PC-3 (cell line): ENCODE measurements around the gene OGDH. TPM values are rescaled to one million over a fixed set of nuclear protein-coding genes. Genes with fewer than 3 reads are reported as not detected.
"Not testable (repeated sequence)": the region's sequence is repeated elsewhere in the genome, so short reads cannot be mapped to it uniquely, and the experiment has no call there.

Source experiments
- ATAC-seq: fragments of 200-7000 bp; cut with Tn5 transposase; 2 replicates; pipeline ENCODE4 v1.9.1; 2020; ENCODE audit warnings: mild to moderate bottlenecking, moderate library complexity
- BruUV-seq: library from RNA; stranded (reverse); fragments of 400-500 nt; replicated peaks from 2 replicates; lab custom pipeline; 2021; lab: Mats Ljungman, UMichigan
- CTCF ChIA-PET: fragments of 300-600 bp; sonication (Branson Sonifier 250); formaldehyde crosslinking; loops from one replicate; lab custom pipeline; 2022; ENCODE audit warnings: antibody characterized with exemption; lab: Charles Lee
- POLR2A ChIA-PET: fragments of 300-600 bp; sonication (Branson Sonifier 250); formaldehyde crosslinking; loops from one replicate; lab custom pipeline; 2022; ENCODE audit warnings: antibody characterized with exemption; ENCODE audit not compliant: unreplicated experiment; lab: Charles Lee
- DNase-seq: peaks from one replicate; pipeline ENCODE4 v3.0.0-alpha.2; 2015
- H2AFZ ChIP-seq: fragments of 300-600 bp; sonication (generic); 2 replicates; pipeline ENCODE4 v1.6.0; 2016; ENCODE audit warnings: antibody characterized with exemption, low read length
- H3F3A ChIP-seq: fragments of 300-600 bp; sonication (generic); one replicate; pipeline ENCODE4 v1.6.0; 2017; ENCODE audit warnings: antibody characterized with exemption, low read length, control low read depth, mild to moderate bottlenecking; ENCODE audit not compliant: unreplicated experiment
- H3K27ac ChIP-seq: fragments of 300-600 bp; sonication (generic); 2 replicates; pipeline ENCODE4 v1.5.1; 2016; ENCODE audit warnings: mild to moderate bottlenecking, low read length
- H3K27me3 ChIP-seq: fragments of 300-600 bp; sonication (generic); 2 replicates; pipeline ENCODE4 v1.6.1; 2016; ENCODE audit warnings: low read length, mixed read lengths
- H3K36me3 ChIP-seq: fragments of 300-600 bp; sonication (generic); 2 replicates; pipeline ENCODE4 v1.6.1; 2016; ENCODE audit warnings: low read depth, mixed run types, low read length, mixed read lengths
- H3K4me1 ChIP-seq: fragments of 300-600 bp; sonication (generic); 2 replicates; pipeline ENCODE4 v1.5.1; 2016; ENCODE audit warnings: low read length; ENCODE audit not compliant: insufficient read depth
- H3K4me2 ChIP-seq: fragments of 300-600 bp; sonication (generic); 2 replicates; pipeline ENCODE4 v1.6.0; 2016; ENCODE audit warnings: low read length
- H3K4me3 ChIP-seq: fragments of 300-600 bp; sonication (generic); 2 replicates; pipeline ENCODE4 v1.5.1; 2016; ENCODE audit warnings: mild to moderate bottlenecking, low read length, mixed read lengths
- H3K79me2 ChIP-seq: fragments of 300-600 bp; sonication (generic); 2 replicates; pipeline ENCODE4 v1.6.1; 2017; ENCODE audit warnings: low read length, mixed read lengths
- H3K9ac ChIP-seq: fragments of 300-600 bp; sonication (generic); 2 replicates; pipeline ENCODE4 v1.6.0; 2016; ENCODE audit warnings: mild to moderate bottlenecking, low read length
- H3K9me2 ChIP-seq: fragments of 300-600 bp; sonication (generic); replicated peaks from 2 replicates; pipeline ENCODE4 v1.6.1; 2016; ENCODE audit warnings: mixed run types, low read length, mixed read lengths
- H3K9me3 ChIP-seq: fragments of 300-600 bp; sonication (generic); 2 replicates; pipeline ENCODE4 v1.6.1; 2016; ENCODE audit warnings: low read length, mixed read lengths
- H4K20me1 ChIP-seq: fragments of 300-600 bp; sonication (generic); 2 replicates; pipeline ENCODE4 v1.6.1; 2016; ENCODE audit warnings: low read length, mixed read lengths
- EZH2 ChIP-seq: fragments of 300-600 bp; sonication (generic); IDR thresholded peaks from one replicate; pipeline ENCODE4 v1.6.1; 2017; ENCODE audit warnings: antibody characterized with exemption, mild to moderate bottlenecking, low read length; ENCODE audit not compliant: unreplicated experiment
- EZH2phosphoT487 ChIP-seq: fragments of 300-600 bp; sonication (generic); IDR thresholded peaks from 2 replicates; pipeline ENCODE4 v1.6.1; 2018; ENCODE audit warnings: mild to moderate bottlenecking, antibody characterized with exemption, low read length, borderline replicate concordance
- intact Hi-C: fragments of 100-400 bp; cut with micrococcal nuclease; formaldehyde crosslinking; loops from 2 replicates; pipeline ENCODE4 v1.9.0; 2023
- total RNA-seq: library from RNA; depleted of rRNA; stranded (reverse); fragments of >200 nt; gene quantifications from 2 replicates; pipeline ENCODE4 v1.2.3, GENCODE V29; 2014
- TF ChIP-seq, protein P1 (sequence below): fragments of 300-600 bp; sonication (generic); conservative IDR thresholded peaks from 2 replicates; pipeline ENCODE4 v1.5.1; 2017; ENCODE audit warnings: antibody characterized with exemption, low read depth, mild to moderate bottlenecking, low read length

The OGDH gene
- total RNA-seq, 1 experiment from 2014 or later: 66.2 TPM

DNA sequence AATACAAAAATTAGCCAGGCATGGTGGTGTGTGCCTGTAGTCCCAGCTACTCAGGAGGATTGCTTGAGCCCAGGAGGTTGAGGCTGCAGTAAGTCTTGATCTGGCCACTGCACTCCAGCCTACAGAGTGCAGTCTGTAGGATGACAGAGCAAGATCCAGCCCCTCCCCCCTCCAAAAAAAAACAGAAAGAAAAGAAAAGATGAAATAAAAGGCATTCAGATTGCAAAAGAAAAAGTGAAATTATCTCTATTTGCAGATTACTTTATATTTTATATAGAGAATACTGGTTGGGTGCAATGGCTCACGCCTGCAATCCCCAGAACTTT lies 121.5 kb downstream of the OGDH start:
- peak overlapping the region; percentile 54; the same call in 1 of the 2 replicates for H2AFZ ChIP-seq
- BruUV-seq: no TSS peak
- no peak overlapping the region for H3K9ac ChIP-seq
- no peak overlapping the region for H3K4me2 ChIP-seq
- ChIA-PET POLR2A (interaction anchor here (0.6 kb wide), 1 partner anchor 158 kb away, joined by 3 read pairs; no protein-coding TSS in a partner anchor), CTCF (no interaction called here)
- no peaks in the 10 kb centered on the region for H3K79me2 ChIP-seq
- no peaks in the 10 kb centered on the region for H3K36me3 ChIP-seq
- DNase-seq (no peak), ATAC-seq (no peak)
- no peaks in the 10 kb centered on the region for H4K20me1 ChIP-seq
- no peaks in the 10 kb centered on the region for H3K27me3 ChIP-seq
- H3K4me3 ChIP-seq: no peak overlapping the region
- intact Hi-C loops: no loop called here
- H3K4me1 ChIP-seq: peaks cover 8% of the 10 kb centered on the region
- H3K27ac ChIP-seq: no peak overlapping the region
- H3K9me2 ChIP-seq: no peaks in the 10 kb centered on the region
- H3K9me3 ChIP-seq: no peaks in the 10 kb centered on the region
- no peaks in the 10 kb centered on the region for H3F3A ChIP-seq
- TF ChIP-seq EZH2phosphoT487 (no peak), EZH2 (no peak)
- TF ChIP-seq, protein P1, sequence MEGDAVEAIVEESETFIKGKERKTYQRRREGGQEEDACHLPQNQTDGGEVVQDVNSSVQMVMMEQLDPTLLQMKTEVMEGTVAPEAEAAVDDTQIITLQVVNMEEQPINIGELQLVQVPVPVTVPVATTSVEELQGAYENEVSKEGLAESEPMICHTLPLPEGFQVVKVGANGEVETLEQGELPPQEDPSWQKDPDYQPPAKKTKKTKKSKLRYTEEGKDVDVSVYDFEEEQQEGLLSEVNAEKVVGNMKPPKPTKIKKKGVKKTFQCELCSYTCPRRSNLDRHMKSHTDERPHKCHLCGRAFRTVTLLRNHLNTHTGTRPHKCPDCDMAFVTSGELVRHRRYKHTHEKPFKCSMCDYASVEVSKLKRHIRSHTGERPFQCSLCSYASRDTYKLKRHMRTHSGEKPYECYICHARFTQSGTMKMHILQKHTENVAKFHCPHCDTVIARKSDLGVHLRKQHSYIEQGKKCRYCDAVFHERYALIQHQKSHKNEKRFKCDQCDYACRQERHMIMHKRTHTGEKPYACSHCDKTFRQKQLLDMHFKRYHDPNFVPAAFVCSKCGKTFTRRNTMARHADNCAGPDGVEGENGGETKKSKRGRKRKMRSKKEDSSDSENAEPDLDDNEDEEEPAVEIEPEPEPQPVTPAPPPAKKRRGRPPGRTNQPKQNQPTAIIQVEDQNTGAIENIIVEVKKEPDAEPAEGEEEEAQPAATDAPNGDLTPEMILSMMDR: no peak

DNA sequence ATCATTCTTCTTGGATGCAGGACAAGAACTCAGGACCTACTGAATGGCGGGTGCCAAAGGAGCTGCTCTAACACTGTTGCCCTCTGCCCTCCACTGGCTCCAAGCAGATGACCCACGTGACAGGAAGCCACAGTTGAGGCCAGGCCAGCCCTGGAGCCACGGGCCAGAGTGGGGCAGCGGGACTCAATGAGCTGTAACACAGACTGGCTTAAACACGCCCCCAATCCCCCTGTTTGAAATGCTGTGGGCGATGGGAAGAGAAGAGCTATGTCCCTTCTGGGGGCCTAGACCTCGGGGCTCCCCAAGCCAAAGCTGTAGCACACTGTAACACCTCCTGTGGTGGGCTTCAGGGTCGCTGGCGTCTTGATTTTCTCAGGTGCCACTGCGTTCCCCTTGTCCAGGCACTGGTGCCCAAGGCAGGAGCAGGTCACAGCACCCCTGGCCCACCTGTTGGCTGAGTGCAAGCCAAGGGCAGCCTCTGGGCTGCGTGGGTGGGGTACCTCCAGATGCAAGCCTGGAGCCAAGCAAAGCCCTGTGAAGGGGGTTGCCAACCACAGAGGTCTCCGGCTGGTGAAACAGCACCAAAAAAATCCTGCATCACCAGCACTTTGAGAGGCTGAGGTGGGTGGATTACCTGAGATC lies 123.6 kb downstream of the OGDH start:
- no peak overlapping the region for H3K4me3 ChIP-seq
- TF ChIP-seq EZH2phosphoT487 (no peak), EZH2 (no peak)
- TF ChIP-seq, protein P1: no peak
- H4K20me1 ChIP-seq: no peaks in the 10 kb centered on the region
- H3F3A ChIP-seq: peaks cover 3% of the 10 kb centered on the region
- POLR2A ChIA-PET: interaction anchor here (0.6 kb wide), 1 partner anchor 113 kb away, joined by 4 read pairs; no protein-coding TSS in a partner anchor
- intact Hi-C loops: loop anchor here (10.0 kb wide), 2 partner anchors 115 to 125 kb away; partner anchors contain the start of genes H2AZ2 and OGDH
- no TSS peak for BruUV-seq
- no peaks in the 10 kb centered on the region for H3K79me2 ChIP-seq
- ATAC-seq (no peak), DNase-seq (no peak)
- no peaks in the 10 kb centered on the region for H3K36me3 ChIP-seq
- CTCF ChIA-PET: no interaction called here
- peaks cover 20% of the 10 kb centered on the region for H3K4me1 ChIP-seq
- H3K9ac ChIP-seq: no peak overlapping the region
- no peaks in the 10 kb centered on the region for H3K27me3 ChIP-seq
- no peak overlapping the region for H2AFZ ChIP-seq
- H3K9me2 ChIP-seq: no peaks in the 10 kb centered on the region
- H3K9me3 ChIP-seq: no peaks in the 10 kb centered on the region
- no peak overlapping the region for H3K27ac ChIP-seq
- H3K4me2 ChIP-seq: no peak overlapping the region

DNA sequence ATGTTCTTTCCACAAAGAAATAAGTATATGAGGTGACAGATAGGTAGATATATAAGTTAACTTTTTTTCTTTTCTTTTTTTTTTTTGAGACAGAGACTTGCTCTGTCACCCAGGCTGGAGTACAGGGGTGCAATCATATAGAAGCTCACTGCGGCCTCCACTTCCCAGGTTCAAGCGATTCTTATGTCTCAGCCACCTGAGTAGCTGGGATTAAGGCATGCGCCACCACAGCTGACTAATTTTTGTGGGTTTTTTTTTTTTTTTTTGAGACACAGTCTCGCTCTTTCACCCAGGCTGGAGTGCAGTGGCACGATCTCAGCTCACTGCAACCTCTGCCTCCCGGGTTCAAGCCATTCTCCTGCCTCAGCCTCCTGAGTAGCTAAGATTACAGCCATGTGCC lies 126.5 kb downstream of the OGDH start:
- H3K9me2 ChIP-seq, H4K20me1 ChIP-seq, CTCF ChIA-PET, H3K36me3 ChIP-seq, H2AFZ ChIP-seq, H3K4me2 ChIP-seq, H3F3A ChIP-seq, BruUV-seq, H3K79me2 ChIP-seq, DNase-seq, ATAC-seq, H3K4me3 ChIP-seq, H3K27me3 ChIP-seq, H3K9me3 ChIP-seq: not testable (repeated sequence)
- Histone ChIP-seq H3K27ac (peak overlapping the region; percentile 95), H3K4me1 (peaks cover 20% of the 10 kb centered on the region), H3K9ac (peak overlapping the region; percentile 61)
- intact Hi-C loops: loop anchor here (10.0 kb wide), 2 partner anchors 112 to 128 kb away; partner anchors contain the start of genes H2AZ2 and OGDH
- POLR2A ChIA-PET: interaction anchor here (0.6 kb wide), 1 partner anchor 24 kb away, joined by 3 read pairs; no protein-coding TSS in a partner anchor
